GM12878 (cell line): ENCODE data around the gene CELF6.

Experiments
- CHD2 ChIP-seq: IDR thresholded peaks from 2 replicates; pipeline ENCODE4 v1.6.1; 2011; ENCODE audit warnings: low read depth, low read length, improper control_type of control experiment, borderline replicate concordance
- EGR1 ChIP-seq, 2 experiments: IDR thresholded peaks; 1 replicate in 1 of 2; 2 replicates in 1 of 2; pipeline ENCODE4 v1.6.1; 2011 to 2012; ENCODE audit warnings: low read depth in 2 of 2, low read length in 2 of 2, borderline replicate concordance in 1 of 2, mild to moderate bottlenecking in 1 of 2, moderate library complexity in 1 of 2
- EZH2 ChIP-seq: IDR thresholded peaks from 2 replicates; pipeline ENCODE4 v1.6.1; 2012; ENCODE audit warnings: low read depth, mild to moderate bottlenecking, control low read depth, inconsistent platforms, low read length, borderline replicate concordance; ENCODE audit not compliant: control insufficient read depth
- MXI1 ChIP-seq: fragments of 150-350 bp; IDR thresholded peaks from 2 replicates; pipeline ENCODE4 v1.6.1; 2011; ENCODE audit warnings: low read depth, mild to moderate bottlenecking, inconsistent platforms, low read length, improper control_type of control experiment
- POLR2A ChIP-seq: IDR thresholded peaks from 2 replicates; pipeline ENCODE4 v1.6.1; 2011; ENCODE audit warnings: low read depth, mild to moderate bottlenecking, low read length
- SIN3A ChIP-seq: IDR thresholded peaks from 2 replicates; pipeline ENCODE4 v1.6.1; 2012; ENCODE audit warnings: low read depth, low read length, improper control_type of control experiment
- ZNF24 ChIP-seq: fragments of 450-650 bp; IDR thresholded peaks from 2 replicates; pipeline ENCODE4 v1.6.1; 2017; ENCODE audit warnings: antibody characterized with exemption, mild to moderate bottlenecking
- TF ChIP-seq, protein P1 (sequence below), 3 experiments: IDR thresholded peaks in 2 of 3; conservative IDR thresholded peaks in 1 of 3; 2 replicates each; pipeline ENCODE4 v1.5.1; 2011; ENCODE audit warnings: low read depth in 3 of 3, low read length in 3 of 3, mild to moderate bottlenecking in 3 of 3, control low read depth in 2 of 3, moderate library complexity in 2 of 3, inconsistent platforms in 1 of 3, mixed read lengths in 1 of 3; ENCODE audit not compliant: control insufficient read depth in 2 of 3, insufficient read depth in 1 of 3; ENCODE audit errors: extremely low read depth in 1 of 3
- TF ChIP-seq, protein P2 (sequence below): fragments of 450-650 bp; IDR thresholded peaks from 2 replicates; pipeline ENCODE4 v1.6.1; 2017; ENCODE audit warnings: mild to moderate bottlenecking, moderate library complexity
- TF ChIP-seq, protein P3 (sequence below): IDR thresholded peaks from 2 replicates; pipeline ENCODE4 v1.6.1; 2012; ENCODE audit warnings: mild to moderate bottlenecking, low read depth, low read length

DNA sequence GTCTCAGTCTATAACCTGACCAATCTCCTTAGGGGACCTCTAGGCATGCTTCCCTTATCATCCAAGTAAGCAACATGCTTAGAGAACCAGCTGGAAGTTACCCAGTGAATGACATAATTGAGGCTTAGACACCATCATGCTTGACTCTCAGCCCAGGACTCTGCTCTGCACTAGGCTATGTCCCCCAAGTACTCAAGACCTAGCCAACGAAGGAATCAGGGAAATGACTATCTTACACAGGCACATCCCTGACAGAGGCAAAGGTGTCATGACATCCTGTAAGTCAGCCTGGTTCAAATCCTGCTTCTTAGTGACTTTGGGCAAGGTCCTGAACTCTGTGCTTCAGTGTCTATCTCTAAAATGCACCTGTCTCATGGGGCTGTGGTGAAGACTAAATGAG is 24.6 kb upstream of the CELF6 start:
- TF ChIP-seq, protein P1, sequence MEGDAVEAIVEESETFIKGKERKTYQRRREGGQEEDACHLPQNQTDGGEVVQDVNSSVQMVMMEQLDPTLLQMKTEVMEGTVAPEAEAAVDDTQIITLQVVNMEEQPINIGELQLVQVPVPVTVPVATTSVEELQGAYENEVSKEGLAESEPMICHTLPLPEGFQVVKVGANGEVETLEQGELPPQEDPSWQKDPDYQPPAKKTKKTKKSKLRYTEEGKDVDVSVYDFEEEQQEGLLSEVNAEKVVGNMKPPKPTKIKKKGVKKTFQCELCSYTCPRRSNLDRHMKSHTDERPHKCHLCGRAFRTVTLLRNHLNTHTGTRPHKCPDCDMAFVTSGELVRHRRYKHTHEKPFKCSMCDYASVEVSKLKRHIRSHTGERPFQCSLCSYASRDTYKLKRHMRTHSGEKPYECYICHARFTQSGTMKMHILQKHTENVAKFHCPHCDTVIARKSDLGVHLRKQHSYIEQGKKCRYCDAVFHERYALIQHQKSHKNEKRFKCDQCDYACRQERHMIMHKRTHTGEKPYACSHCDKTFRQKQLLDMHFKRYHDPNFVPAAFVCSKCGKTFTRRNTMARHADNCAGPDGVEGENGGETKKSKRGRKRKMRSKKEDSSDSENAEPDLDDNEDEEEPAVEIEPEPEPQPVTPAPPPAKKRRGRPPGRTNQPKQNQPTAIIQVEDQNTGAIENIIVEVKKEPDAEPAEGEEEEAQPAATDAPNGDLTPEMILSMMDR (IDR thresholded peaks at IDR 0.05 in 2 of 3, conservative IDR thresholded peaks at IDR 0.05 in 1 of 3; ENCODE audit: control insufficient read depth in 2 of 3, extremely low read depth in 1 of 3, insufficient read depth in 1 of 3, low read depth in 3 of 3, low read length in 3 of 3): no peak
- TF ChIP-seq EGR1 (IDR thresholded peaks at IDR 0.05; ENCODE audit: borderline replicate concordance in 1 of 2, low read depth in 2 of 2, low read length in 2 of 2) (no peak), ZNF24 (no peak), SIN3A (no peak), POLR2A (no peak), MXI1 (no peak), CHD2 (no peak), EZH2 (no peak)
- TF ChIP-seq, protein P2, sequence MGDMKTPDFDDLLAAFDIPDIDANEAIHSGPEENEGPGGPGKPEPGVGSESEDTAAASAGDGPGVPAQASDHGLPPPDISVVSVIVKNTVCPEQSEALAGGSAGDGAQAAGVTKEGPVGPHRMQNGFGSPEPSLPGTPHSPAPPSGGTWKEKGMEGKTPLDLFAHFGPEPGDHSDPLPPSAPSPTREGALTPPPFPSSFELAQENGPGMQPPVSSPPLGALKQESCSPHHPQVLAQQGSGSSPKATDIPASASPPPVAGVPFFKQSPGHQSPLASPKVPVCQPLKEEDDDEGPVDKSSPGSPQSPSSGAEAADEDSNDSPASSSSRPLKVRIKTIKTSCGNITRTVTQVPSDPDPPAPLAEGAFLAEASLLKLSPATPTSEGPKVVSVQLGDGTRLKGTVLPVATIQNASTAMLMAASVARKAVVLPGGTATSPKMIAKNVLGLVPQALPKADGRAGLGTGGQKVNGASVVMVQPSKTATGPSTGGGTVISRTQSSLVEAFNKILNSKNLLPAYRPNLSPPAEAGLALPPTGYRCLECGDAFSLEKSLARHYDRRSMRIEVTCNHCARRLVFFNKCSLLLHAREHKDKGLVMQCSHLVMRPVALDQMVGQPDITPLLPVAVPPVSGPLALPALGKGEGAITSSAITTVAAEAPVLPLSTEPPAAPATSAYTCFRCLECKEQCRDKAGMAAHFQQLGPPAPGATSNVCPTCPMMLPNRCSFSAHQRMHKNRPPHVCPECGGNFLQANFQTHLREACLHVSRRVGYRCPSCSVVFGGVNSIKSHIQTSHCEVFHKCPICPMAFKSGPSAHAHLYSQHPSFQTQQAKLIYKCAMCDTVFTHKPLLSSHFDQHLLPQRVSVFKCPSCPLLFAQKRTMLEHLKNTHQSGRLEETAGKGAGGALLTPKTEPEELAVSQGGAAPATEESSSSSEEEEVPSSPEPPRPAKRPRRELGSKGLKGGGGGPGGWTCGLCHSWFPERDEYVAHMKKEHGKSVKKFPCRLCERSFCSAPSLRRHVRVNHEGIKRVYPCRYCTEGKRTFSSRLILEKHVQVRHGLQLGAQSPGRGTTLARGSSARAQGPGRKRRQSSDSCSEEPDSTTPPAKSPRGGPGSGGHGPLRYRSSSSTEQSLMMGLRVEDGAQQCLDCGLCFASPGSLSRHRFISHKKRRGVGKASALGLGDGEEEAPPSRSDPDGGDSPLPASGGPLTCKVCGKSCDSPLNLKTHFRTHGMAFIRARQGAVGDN: no peak
- TF ChIP-seq, protein P3, sequence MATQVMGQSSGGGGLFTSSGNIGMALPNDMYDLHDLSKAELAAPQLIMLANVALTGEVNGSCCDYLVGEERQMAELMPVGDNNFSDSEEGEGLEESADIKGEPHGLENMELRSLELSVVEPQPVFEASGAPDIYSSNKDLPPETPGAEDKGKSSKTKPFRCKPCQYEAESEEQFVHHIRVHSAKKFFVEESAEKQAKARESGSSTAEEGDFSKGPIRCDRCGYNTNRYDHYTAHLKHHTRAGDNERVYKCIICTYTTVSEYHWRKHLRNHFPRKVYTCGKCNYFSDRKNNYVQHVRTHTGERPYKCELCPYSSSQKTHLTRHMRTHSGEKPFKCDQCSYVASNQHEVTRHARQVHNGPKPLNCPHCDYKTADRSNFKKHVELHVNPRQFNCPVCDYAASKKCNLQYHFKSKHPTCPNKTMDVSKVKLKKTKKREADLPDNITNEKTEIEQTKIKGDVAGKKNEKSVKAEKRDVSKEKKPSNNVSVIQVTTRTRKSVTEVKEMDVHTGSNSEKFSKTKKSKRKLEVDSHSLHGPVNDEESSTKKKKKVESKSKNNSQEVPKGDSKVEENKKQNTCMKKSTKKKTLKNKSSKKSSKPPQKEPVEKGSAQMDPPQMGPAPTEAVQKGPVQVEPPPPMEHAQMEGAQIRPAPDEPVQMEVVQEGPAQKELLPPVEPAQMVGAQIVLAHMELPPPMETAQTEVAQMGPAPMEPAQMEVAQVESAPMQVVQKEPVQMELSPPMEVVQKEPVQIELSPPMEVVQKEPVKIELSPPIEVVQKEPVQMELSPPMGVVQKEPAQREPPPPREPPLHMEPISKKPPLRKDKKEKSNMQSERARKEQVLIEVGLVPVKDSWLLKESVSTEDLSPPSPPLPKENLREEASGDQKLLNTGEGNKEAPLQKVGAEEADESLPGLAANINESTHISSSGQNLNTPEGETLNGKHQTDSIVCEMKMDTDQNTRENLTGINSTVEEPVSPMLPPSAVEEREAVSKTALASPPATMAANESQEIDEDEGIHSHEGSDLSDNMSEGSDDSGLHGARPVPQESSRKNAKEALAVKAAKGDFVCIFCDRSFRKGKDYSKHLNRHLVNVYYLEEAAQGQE: no peak
